K562 (cell line): ENCODE data around the gene RCOR2. TPM values are rescaled to one million over a fixed set of nuclear protein-coding genes. Genes with fewer than 3 reads are reported as not detected.

ENCODE experiments used
- ATAC-seq: fragments of 200-7000 bp; cut with Tn5 transposase; 3 replicates; pipeline ENCODE4 v1.9.1; 2020; ENCODE audit warnings: moderate library complexity
- BruUV-seq: library from RNA; stranded (reverse); fragments of 400-500 nt; replicated peaks from 2 replicates; lab custom pipeline; 2021; lab: Mats Ljungman, UMichigan
- CTCF ChIA-PET: fragments of 300-600 bp; formaldehyde crosslinking; extraction: SDS; loops from one replicate; lab custom pipeline; 2021; ENCODE audit warnings: low intra/inter-chr PET ratio; lab: Yijun Ruan, JAX
- POLR2A ChIA-PET: fragments of 300-600, 350-650 bp; sonication (Branson Sonifier 250); formaldehyde crosslinking; extraction: SDS; loops from one replicate; lab custom pipeline; 2021; ENCODE audit warnings: antibody characterized with exemption, inconsistent platforms; lab: Yijun Ruan, JAX
- DNase-seq, 4 experiments: peaks; one replicate each; pipeline versions ENCODE4 v3.0.0 to v3.0.0-alpha.2; 2011 to 2018; ENCODE audit warnings: low spot score in 3 of 4, mixed read lengths in 3 of 4; ENCODE audit errors: extremely low read depth in 1 of 4
- FAIRE-seq: peaks from 2 replicates; lab custom pipeline; 2011; peaks lifted over from hg19 to GRCh38; lab: Jason Lieb, UNC
- H2AFZ ChIP-seq: 2 replicates; pipeline ENCODE4 v1.6.0; 2011; ENCODE audit warnings: low read depth, low read length, control low read depth, inconsistent platforms
- H3K27ac ChIP-seq: fragments of 200-600 bp; 3 replicates; pipeline ENCODE4 v1.8.0; 2011; ENCODE audit warnings: low read depth, mild to moderate bottlenecking, control low read depth, inconsistent platforms, low read length, moderate library complexity, mixed read lengths; ENCODE audit errors: extremely low read depth
- H3K27me3 ChIP-seq, 2 experiments: fragments of 300-600 bp in 1 of 2; 2 replicates in 1 of 2; 3 replicates in 1 of 2; pipeline versions ENCODE4 v1.6.0 to v1.8.0; 2011; ENCODE audit warnings: inconsistent platforms in 2 of 2, low read length in 2 of 2, mild to moderate bottlenecking in 1 of 2, mixed read lengths in 1 of 2, moderate library complexity in 1 of 2; ENCODE audit not compliant: control insufficient read depth in 2 of 2, insufficient read depth in 2 of 2
- H3K36me3 ChIP-seq: fragments of 300-600 bp; 3 replicates; pipeline ENCODE4 v1.8.0; 2011; ENCODE audit warnings: mild to moderate bottlenecking, low read length, inconsistent platforms; ENCODE audit not compliant: control insufficient read depth, insufficient read depth
- H3K4me1 ChIP-seq, 2 experiments: fragments of 200-600 bp in 1 of 2; replicated peaks in 1 of 2; 2 replicates in 1 of 2; 3 replicates in 1 of 2; pipeline versions ENCODE4 v1.5.1 to v1.8.0; 2011; ENCODE audit warnings: inconsistent platforms in 2 of 2, low read length in 2 of 2, mild to moderate bottlenecking in 1 of 2, mixed read lengths in 1 of 2, moderate library complexity in 1 of 2; ENCODE audit not compliant: control insufficient read depth in 2 of 2, insufficient read depth in 2 of 2
- H3K4me2 ChIP-seq: 2 replicates; pipeline ENCODE4 v1.6.1; 2011; ENCODE audit warnings: low read length, control low read depth, inconsistent platforms, mixed read lengths; ENCODE audit not compliant: insufficient read depth
- H3K4me3 ChIP-seq: fragments of 200-600 bp; sonication (generic), shearing (Covaris generic); 2 replicates; pipeline ENCODE4 v1.5.1; 2016; ENCODE audit warnings: control low read depth, inconsistent platforms
- H3K79me2 ChIP-seq: fragments of 200-600 bp; 3 replicates; pipeline ENCODE4 v1.8.0; 2011; ENCODE audit warnings: low read length, inconsistent platforms; ENCODE audit not compliant: control insufficient read depth, insufficient read depth
- H3K9ac ChIP-seq, 2 experiments: 2 replicates each; pipeline versions ENCODE4 v1.6.0 to v1.6.1; 2011; ENCODE audit warnings: low read depth in 2 of 2, low read length in 2 of 2, control low read depth in 1 of 2, inconsistent platforms in 1 of 2, mild to moderate bottlenecking in 1 of 2, mixed read lengths in 1 of 2; ENCODE audit not compliant: insufficient read depth in 1 of 2
- H3K9me1 ChIP-seq: one replicate; pipeline ENCODE4 v1.6.0; 2011; ENCODE audit warnings: inconsistent platforms, mild to moderate bottlenecking, low read length, moderate library complexity; ENCODE audit not compliant: control insufficient read depth, insufficient read depth
- H3K9me3 ChIP-seq: replicated peaks from 2 replicates; pipeline ENCODE4 v1.5.1; 2011; ENCODE audit warnings: low read depth, low read length, inconsistent platforms; ENCODE audit not compliant: control insufficient read depth, insufficient read depth
- H4K20me1 ChIP-seq: replicated peaks from 2 replicates; pipeline ENCODE4 v1.6.1; 2011; ENCODE audit warnings: low read length, inconsistent platforms, mixed read lengths; ENCODE audit not compliant: control insufficient read depth, insufficient read depth
- BCOR ChIP-seq: fragments of 450-650 bp; IDR thresholded peaks from 2 replicates; pipeline ENCODE4 v1.6.1; 2016
- EP400 ChIP-seq: fragments of 450-650 bp; IDR thresholded peaks from 2 replicates; pipeline ENCODE4 v1.6.1; 2017; ENCODE audit warnings: antibody characterized with exemption, mild to moderate bottlenecking, moderate library complexity
- FOXK2 ChIP-seq, 2 experiments: fragments of 450-650 bp; IDR thresholded peaks in 1 of 2; conservative IDR thresholded peaks in 1 of 2; 2 replicates each; pipeline ENCODE4 v1.6.1; 2016; ENCODE audit warnings: low read depth in 2 of 2, mild to moderate bottlenecking in 1 of 2
- HNRNPK ChIP-seq: fragments of 200-400 bp; formaldehyde crosslinking; IDR thresholded peaks from one replicate; pipeline ENCODE4 v1.6.1; 2018; ENCODE audit warnings: mild to moderate bottlenecking, low read depth, low read length; ENCODE audit not compliant: poor library complexity, severe bottlenecking
- MTF1 ChIP-seq: fragments of 250-450 bp; sonication (Bioruptor Pico); IDR thresholded peaks from 2 replicates; pipeline ENCODE4 v1.9.0; 2021; ENCODE audit warnings: moderate library complexity, mild to moderate bottlenecking, inconsistent platforms, borderline replicate concordance
- MYNN ChIP-seq, 2 experiments: sonication (generic); formaldehyde crosslinking in 1 of 2; IDR thresholded peaks; 2 replicates each; pipeline versions ENCODE4 v1.5.0 to v1.6.1; 2016 to 2020; ENCODE audit warnings: antibody characterized with exemption in 1 of 2, missing genetic modification reagents in 1 of 2
- NR2C2 ChIP-seq, 2 experiments: fragments of 200-800 bp in 1 of 2; sonication (Bioruptor generic) in 1 of 2; sonication (generic) in 1 of 2; formaldehyde crosslinking in 1 of 2; IDR thresholded peaks; 2 replicates each; pipeline versions ENCODE4 v1.6.1 to v1.8.0; 2016 to 2022; ENCODE audit warnings: mild to moderate bottlenecking in 1 of 2, missing compliant biosample characterization in 1 of 2, missing genetic modification characterization in 1 of 2, missing genetic modification reagents in 1 of 2
- PTTG1 ChIP-seq: fragments of 450-650 bp; IDR thresholded peaks from 2 replicates; pipeline ENCODE4 v1.6.1; 2016; ENCODE audit warnings: low read depth, mild to moderate bottlenecking, missing genetic modification characterization, missing compliant biosample characterization
- ZNF134 ChIP-seq: fragments of 250-450 bp; sonication (Bioruptor Pico); conservative IDR thresholded peaks from 2 replicates; pipeline ENCODE4 v1.4.0; 2020
- ZNF175 ChIP-seq: fragments of 200-800 bp; sonication (Bioruptor generic); IDR thresholded peaks from 2 replicates; pipeline ENCODE4 v1.6.1; 2016; ENCODE audit warnings: low read depth, mild to moderate bottlenecking, missing genetic modification characterization, missing compliant biosample characterization
- ZNF354B ChIP-seq: fragments of 250-450 bp; sonication (Bioruptor Pico); IDR thresholded peaks from 2 replicates; pipeline ENCODE4 v1.4.0; 2020
- ZNF395 ChIP-seq: fragments of 200-800 bp; sonication (Bioruptor generic); IDR thresholded peaks from 2 replicates; pipeline ENCODE4 v1.6.1; 2017; ENCODE audit warnings: missing genetic modification characterization, missing compliant biosample characterization
- ZNF41 ChIP-seq: fragments of 250-450 bp; sonication (Bioruptor Pico); conservative IDR thresholded peaks from 2 replicates; pipeline ENCODE4 v1.4.0; 2020; ENCODE audit warnings: mild to moderate bottlenecking
- WGBS: fragments of 100-300 bp; shearing (Covaris generic); methylation state at CpG from one replicate; pipeline ENCODE4 v1.1.6; 2016; ENCODE audit warnings: low coverage, mixed read lengths; ENCODE audit not compliant: insufficient coverage; ENCODE audit errors: missing lambda C conversion rate; 5-methylcytosine and 5-hydroxymethylcytosine counted together
- in situ Hi-C: fragments of 300-500 bp; cut with MboI; formaldehyde crosslinking; loops from 4 replicates; pipeline ENCODE4 v1.15.0; 2018; ENCODE audit warnings: inconsistent platforms, mixed read lengths
- intact Hi-C: fragments of 100-400 bp; cut with micrococcal nuclease; formaldehyde crosslinking; loops from 2 replicates; pipeline ENCODE4 v1.14.2; 2022
- polyA plus RNA-seq, 8 experiments: library from polyadenylated mRNA; depleted of rRNA in 4 of 8; stranded (reverse) in 5 of 8; unstranded in 3 of 8; fragments of >200 nt; fragmentation: Nextera tagmentation in 2 of 8; fragmentation: Illumina TruSeq in 1 of 8; extraction: Ambion mirVana in 2 of 8; extraction: Trizol in 1 of 8; gene quantifications; 2 replicates each; pipeline versions ENCODE4 v1.2.1 to v1.2.3, GENCODE V29; 2011 to 2014; ENCODE audit warnings: inconsistent platforms in 1 of 8, missing spikeins in 1 of 8
- total RNA-seq, 7 experiments: library from RNA; depleted of rRNA in 6 of 7; stranded (reverse); fragments of >200 nt in 6 of 7; fragmentation: Illumina TruSeq in 2 of 7; extraction: Trizol in 2 of 7; gene quantifications; 2 replicates each; pipeline versions ENCODE4 v1.2.1 to v1.2.3, GENCODE V29; 2011 to 2021; ENCODE audit warnings: low replicate concordance in 1 of 7
- TF ChIP-seq, protein P1 (sequence below): sonication (generic); formaldehyde crosslinking; IDR thresholded peaks from 2 replicates; pipeline ENCODE4 v1.8.1; 2023; ENCODE audit warnings: missing genetic modification reagents, mild to moderate bottlenecking, borderline replicate concordance

RCOR2 gene
- total and polyA plus RNA-seq, 9 of the 15 experiments (the other 6 are each of a cell fraction or from before 2014, with no cell fraction given) = 0.04 to 6.5 (median 2.5) TPM; not detected in 1

- H3K36me3 ChIP-seq = 0 out of 3 replicates have a peak, but pooled peaks cover 2% of the 10 kb centered on the region
- FAIRE-seq (peak; percentile 59), ATAC-seq (peak; percentile 51), DNase-seq (peak; percentile 75 to 85 (median 80))
- H3K9me3 ChIP-seq = no peaks in the 10 kb centered on the region
- peak overlapping the region; percentile 76 for H3K27ac ChIP-seq
- H3K27me3 ChIP-seq = no peaks in the 10 kb centered on the region
- H3K4me1 ChIP-seq = peaks cover 39 to 74% of the 10 kb centered on the region in 2 experiments
- H2AFZ ChIP-seq = peak overlapping the region; percentile 89
- ChIA-PET CTCF (interaction anchor here (0.6 to 0.7 kb wide), 2 partner anchors 23 to 28 kb away, joined by 3 to 6 read pairs; no protein-coding TSS in a partner anchor), POLR2A (interaction anchor here (0.5 to 0.7 kb wide), 2 partner anchors 28 to 61 kb away, joined by 3 to 5 read pairs; no protein-coding TSS in a partner anchor)
- peak overlapping the region; percentile 70 to 95 for H3K9ac ChIP-seq
- in situ Hi-C loops = no loop called here
- H3K4me3 ChIP-seq = peak overlapping the region; percentile 48
- intact Hi-C loops = loop anchor here (1.0 to 5.0 kb wide), 2 partner anchors 21 to 151 kb away; partner anchors contain the start of genes NAA40 and ZFTA
- H3K4me2 ChIP-seq = peak overlapping the region; percentile 83
- H3K79me2 ChIP-seq = no peaks in the 10 kb centered on the region
- no TSS peak for BruUV-seq
- H4K20me1 ChIP-seq = no peaks in the 10 kb centered on the region
- 7% methylated on average over 36 of the region's 50 CpGs for WGBS
- no peaks in the 10 kb centered on the region for H3K9me1 ChIP-seq
- TF ChIP-seq NR2C2 (CRISPR knock-in tag; IDR thresholded peaks at IDR 0.05) = no peak
- TF ChIP-seq NR2C2 (tag; IDR thresholded peaks at IDR 0.05) = no peak
- TF ChIP-seq EP400 = peak; percentile 26; the same call in 1 of the 2 replicates
- no peak for TF ChIP-seq MTF1
- 0 out of 4 replicates have a peak, but pooled peaks of 1 of the 2 experiments have one; percentile 25 for TF ChIP-seq FOXK2 (conservative IDR thresholded peaks at IDR 0.05 in 1 of 2, IDR thresholded peaks at IDR 0.05 in 1 of 2; ENCODE audit: low read depth in 2 of 2)
- TF ChIP-seq ZNF175 (CRISPR knock-in tag) = no peak
- TF ChIP-seq, protein P1, sequence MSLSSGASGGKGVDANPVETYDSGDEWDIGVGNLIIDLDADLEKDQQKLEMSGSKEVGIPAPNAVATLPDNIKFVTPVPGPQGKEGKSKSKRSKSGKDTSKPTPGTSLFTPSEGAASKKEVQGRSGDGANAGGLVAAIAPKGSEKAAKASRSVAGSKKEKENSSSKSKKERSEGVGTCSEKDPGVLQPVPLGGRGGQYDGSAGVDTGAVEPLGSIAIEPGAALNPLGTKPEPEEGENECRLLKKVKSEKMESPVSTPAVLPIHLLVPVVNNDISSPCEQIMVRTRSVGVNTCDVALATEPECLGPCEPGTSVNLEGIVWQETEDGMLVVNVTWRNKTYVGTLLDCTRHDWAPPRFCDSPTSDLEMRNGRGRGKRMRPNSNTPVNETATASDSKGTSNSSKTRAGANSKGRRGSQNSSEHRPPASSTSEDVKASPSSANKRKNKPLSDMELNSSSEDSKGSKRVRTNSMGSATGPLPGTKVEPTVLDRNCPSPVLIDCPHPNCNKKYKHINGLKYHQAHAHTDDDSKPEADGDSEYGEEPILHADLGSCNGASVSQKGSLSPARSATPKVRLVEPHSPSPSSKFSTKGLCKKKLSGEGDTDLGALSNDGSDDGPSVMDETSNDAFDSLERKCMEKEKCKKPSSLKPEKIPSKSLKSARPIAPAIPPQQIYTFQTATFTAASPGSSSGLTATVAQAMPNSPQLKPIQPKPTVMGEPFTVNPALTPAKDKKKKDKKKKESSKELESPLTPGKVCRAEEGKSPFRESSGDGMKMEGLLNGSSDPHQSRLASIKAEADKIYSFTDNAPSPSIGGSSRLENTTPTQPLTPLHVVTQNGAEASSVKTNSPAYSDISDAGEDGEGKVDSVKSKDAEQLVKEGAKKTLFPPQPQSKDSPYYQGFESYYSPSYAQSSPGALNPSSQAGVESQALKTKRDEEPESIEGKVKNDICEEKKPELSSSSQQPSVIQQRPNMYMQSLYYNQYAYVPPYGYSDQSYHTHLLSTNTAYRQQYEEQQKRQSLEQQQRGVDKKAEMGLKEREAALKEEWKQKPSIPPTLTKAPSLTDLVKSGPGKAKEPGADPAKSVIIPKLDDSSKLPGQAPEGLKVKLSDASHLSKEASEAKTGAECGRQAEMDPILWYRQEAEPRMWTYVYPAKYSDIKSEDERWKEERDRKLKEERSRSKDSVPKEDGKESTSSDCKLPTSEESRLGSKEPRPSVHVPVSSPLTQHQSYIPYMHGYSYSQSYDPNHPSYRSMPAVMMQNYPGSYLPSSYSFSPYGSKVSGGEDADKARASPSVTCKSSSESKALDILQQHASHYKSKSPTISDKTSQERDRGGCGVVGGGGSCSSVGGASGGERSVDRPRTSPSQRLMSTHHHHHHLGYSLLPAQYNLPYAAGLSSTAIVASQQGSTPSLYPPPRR = no peak
- TF ChIP-seq PTTG1 (tag) = no peak
- no peak for TF ChIP-seq ZNF354B (CRISPR knock-in tag)
- TF ChIP-seq ZNF41 (CRISPR knock-in tag) = no peak
- no peak for TF ChIP-seq HNRNPK
- TF ChIP-seq ZNF134 (CRISPR knock-in tag) = no peak
- no peak for TF ChIP-seq ZNF395 (CRISPR knock-in tag)
- 0 out of 2 replicates have a peak, but pooled peaks have one; percentile 34 for TF ChIP-seq BCOR
- no peak for TF ChIP-seq MYNN (IDR thresholded peaks at IDR 0.05)
- TF ChIP-seq MYNN (CRISPR knock-in tag; IDR thresholded peaks at IDR 0.05) = no peak
Measured at GRCh38 chr11:63917692-63918506, 935 bp upstream of the RCOR2 start.
